ENCODE measurements around the gene HLA-DOA. TPM values are rescaled to one million over a fixed set of nuclear protein-coding genes. Genes with fewer than 3 reads are reported as not detected.

HLA-DOA gene
- total and polyA plus RNA-seq, 2 of the 8 experiments (the other 6 are each of a cell fraction or from before 2014, with no cell fraction given): 23.7 to 89.0 TPM

- H3K4me2 ChIP-seq (ENCODE audit: insufficient read depth in 1 of 2, low read depth in 2 of 2, low read length in 2 of 2): no peak overlapping the region
- no peak overlapping the region for H2BK12ac ChIP-seq (ENCODE audit: low read depth, low read length)
- no peak overlapping the region for H3K9ac ChIP-seq (replicated peaks in 1 of 4; ENCODE audit: extremely low read depth in 1 of 4, low read depth in 3 of 4, low read length in 3 of 4)
- H3K23me2 ChIP-seq (ENCODE audit: low read depth, low read length): no peaks in the 10 kb centered on the region
- H3K4ac ChIP-seq (replicated peaks; ENCODE audit: insufficient read length, low read depth, low read length): no peak overlapping the region
- H3K14ac ChIP-seq (ENCODE audit: insufficient read length): no peak overlapping the region
- H2AFZ ChIP-seq (ENCODE audit: low read length): peak overlapping the region; percentile 87
- DNase-seq (ENCODE audit: low read depth in 1 of 2, low spot score in 2 of 2) (no peak), FAIRE-seq (no peak)
- no peak overlapping the region for H2BK15ac ChIP-seq (ENCODE audit: low read length)
- no peak overlapping the region for H2AK5ac ChIP-seq (ENCODE audit: low read depth, low read length)
- 72% methylated on average over 6 of the region's 6 CpGs; no CpG with 5 or more reads in 1 of the 2 experiments for WGBS, 2 experiments (ENCODE audit: extremely low coverage in 1 of 2, insufficient coverage in 1 of 2, insufficient read length in 1 of 2, insufficient replicate concordance in 2 of 2, low coverage in 1 of 2, low lambda C conversion rate in 2 of 2, missing lambda C conversion rate in 1 of 2)
- no peaks in the 10 kb centered on the region for H4K20me1 ChIP-seq (replicated peaks in 1 of 2; ENCODE audit: control insufficient read depth in 1 of 2, insufficient read depth in 2 of 2, low read length in 2 of 2)
- H3K23ac ChIP-seq (ENCODE audit: insufficient read length): no peak overlapping the region
- ChIA-PET CTCF (ENCODE audit: partially characterized antibody) (interaction anchor here (1.0 to 3.5 kb wide), 12 partner anchors 11 to 229 kb away, joined by 3 to 38 read pairs (median 4); partner anchors contain the start of genes HLA-DPA1 and HSD17B8), POLR2A (ENCODE audit: partially characterized antibody) (interaction anchor here (1.1 to 1.5 kb wide), 6 partner anchors 10 to 253 kb away, joined by 3 to 6 read pairs (median 4); partner anchors contain the start of genes RPS18 and VPS52)
- H3K27ac ChIP-seq (ENCODE audit: low read depth, low read length): no peak overlapping the region
- no peaks in the 10 kb centered on the region for H3K79me2 ChIP-seq (ENCODE audit: control insufficient read depth in 1 of 2, insufficient read depth in 2 of 2, low read length in 2 of 2)
- no peak overlapping the region for H3K4me3 ChIP-seq (ENCODE audit: extremely low read depth in 1 of 4, insufficient read depth in 2 of 4, low read depth in 3 of 4, low read length in 4 of 4)
- H4K5ac ChIP-seq (ENCODE audit: insufficient read length, low read depth, low read length): no peak overlapping the region
- peaks cover 0 to 4% (median 1%) of the 10 kb centered on the region in 4 experiments; a peak in 2 of 7 replicates for H3K4me1 ChIP-seq (replicated peaks in 1 of 4; ENCODE audit: control insufficient read depth in 3 of 4, insufficient read depth in 4 of 4, low read length in 3 of 4)
- H3K36me3 ChIP-seq (ENCODE audit: control insufficient read depth in 2 of 4, insufficient read depth in 4 of 4, low read length in 3 of 4): no peaks in the 10 kb centered on the region
- H4K91ac ChIP-seq (replicated peaks; ENCODE audit: insufficient read length, low read length): no peak overlapping the region
- no peaks in the 10 kb centered on the region for H3K27me3 ChIP-seq (replicated peaks in 1 of 4; ENCODE audit: control insufficient read depth in 3 of 4, extremely low read depth in 1 of 4, insufficient read depth in 3 of 4, low read length in 3 of 4)
- TF ChIP-seq NANOG (IDR thresholded peaks at IDR 0.05; ENCODE audit: insufficient read depth, low read depth, low read length, poor library complexity, severe bottlenecking) (no peak), RFX5 (IDR thresholded peaks at IDR 0.05; ENCODE audit: borderline replicate concordance, low read depth, low read length) (no peak), CHD2 (IDR thresholded peaks at IDR 0.05; ENCODE audit: low read length) (no peak), KDM5A (IDR thresholded peaks at IDR 0.05; ENCODE audit: low read length) (no peak), BCL11A (IDR thresholded peaks at IDR 0.05; ENCODE audit: low read depth in 2 of 2, low read length in 2 of 2) (no peak), TAF1 (IDR thresholded peaks at IDR 0.05; ENCODE audit: low read depth, low read length) (no peak), SP1 (IDR thresholded peaks at IDR 0.05; ENCODE audit: low read depth, low read length) (no peak), CHD1 (IDR thresholded peaks at IDR 0.05; ENCODE audit: low read depth, low read length) (no peak), CTBP2 (IDR thresholded peaks at IDR 0.05; ENCODE audit: borderline replicate concordance, insufficient read depth, insufficient read length, low read length) (no peak), POLR2A (IDR thresholded peaks at IDR 0.05; ENCODE audit: control extremely low read depth in 1 of 2, low read depth in 2 of 2, low read length in 2 of 2) (no peak), ATF2 (IDR thresholded peaks at IDR 0.05; ENCODE audit: low read length) (no peak), CBX8 (IDR thresholded peaks at IDR 0.05; ENCODE audit: borderline replicate concordance, low read depth, low read length) (no peak), BACH1 (IDR thresholded peaks at IDR 0.05; ENCODE audit: low read length) (no peak)
- no peak overlapping the region for H3K56ac ChIP-seq (replicated peaks; ENCODE audit: insufficient read length, low read depth, low read length)
- no peak overlapping the region for H2BK20ac ChIP-seq (ENCODE audit: low read length)
- no peak overlapping the region for H2BK5ac ChIP-seq (ENCODE audit: low read depth, low read length)
- no peaks in the 10 kb centered on the region for H3K9me3 ChIP-seq (ENCODE audit: insufficient read depth in 2 of 2, low read depth in 1 of 2, low read length in 1 of 2)
- no peak overlapping the region for H2BK120ac ChIP-seq (replicated peaks; ENCODE audit: low read depth, low read length)
- H3K18ac ChIP-seq (ENCODE audit: extremely low read depth, low read length): no peak overlapping the region; the same call in 1 of the 2 replicates
- H4K8ac ChIP-seq (ENCODE audit: extremely low read depth, insufficient read depth, low read length): no peak overlapping the region
- no peaks in the 10 kb centered on the region for H3K79me1 ChIP-seq (ENCODE audit: low read depth, low read length)
These were observed 9.5 kb upstream of the HLA-DOA start for GRCh38 chr6:33018904-33019303.

Measured in H1 (cell line).